Upper lobe of left lung (tissue), 4 donors: Measurements from ENCODE around the gene HADH.

Source experiments
- CTCF ChIP-seq, 6 experiments: fragments of 450-650 bp in 4 of 6; fragments of 200-600 bp in 2 of 6; sonication (generic) in 2 of 6; IDR thresholded peaks; one replicate each; pipeline ENCODE4 v1.5.1; 2016 to 2019; ENCODE audit warnings: antibody characterized with exemption in 6 of 6
- POLR2A ChIP-seq, 4 donors: fragments of 450-650 bp; IDR thresholded peaks; one replicate each; pipeline ENCODE4 v1.5.1; 2016 to 2017; ENCODE audit warnings: antibody characterized with exemption in 4 of 4, mild to moderate bottlenecking in 2 of 4

DNA sequence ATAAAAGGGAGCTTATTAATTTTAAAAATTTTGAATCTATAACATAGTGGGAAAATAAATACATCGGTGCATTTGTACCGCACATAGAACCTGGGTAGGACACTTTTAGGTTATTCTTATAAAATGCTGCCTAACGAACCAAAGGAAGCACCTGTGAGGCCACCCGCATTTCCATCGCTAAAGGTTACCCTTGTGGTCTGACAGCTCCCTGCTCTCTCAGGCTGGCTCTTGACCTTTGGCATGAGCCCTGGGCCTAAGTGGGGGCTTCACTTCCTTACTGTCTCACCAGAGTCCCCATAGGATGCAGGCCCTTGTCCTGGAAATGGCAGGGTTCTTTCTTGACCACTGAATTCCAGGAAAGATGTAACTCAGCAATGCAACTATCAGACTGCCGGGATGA is 46.0 kb downstream of the HADH start:
- no peak for TF ChIP-seq POLR2A (IDR thresholded peaks at IDR 0.05)
- no peak for TF ChIP-seq CTCF (IDR thresholded peaks at IDR 0.05)
